RWPE2 (cell line): ENCODE results near the gene TRAF5.

Experiments used
- ATAC-seq: fragments of 200-7000 bp; cut with Tn5 transposase; 3 replicates; pipeline ENCODE4 v1.9.1; 2021; ENCODE audit warnings: low read depth
- DNase-seq: peaks from one replicate; pipeline ENCODE4 v3.0.0-alpha.2; 2020; ENCODE audit warnings: low spot score
- H3K27ac ChIP-seq: fragments of 450-650 bp; 2 replicates; pipeline ENCODE4 v1.5.1; 2017; ENCODE audit warnings: mild to moderate bottlenecking; ENCODE audit not compliant: poor library complexity, severe bottlenecking
- H3K27me3 ChIP-seq: fragments of 250-450 bp; sonication (Bioruptor Pico); 2 replicates; pipeline ENCODE4 v1.5.1; 2021; ENCODE audit warnings: mild to moderate bottlenecking, moderate library complexity; ENCODE audit not compliant: insufficient read depth, poor library complexity, severe bottlenecking
- H3K36me3 ChIP-seq: fragments of 250-450 bp; sonication (Bioruptor Pico); 2 replicates; pipeline ENCODE4 v1.5.1; 2020; ENCODE audit warnings: low read depth, mild to moderate bottlenecking, moderate library complexity
- H3K4me1 ChIP-seq: fragments of 250-450 bp; sonication (Bioruptor Pico); 2 replicates; pipeline ENCODE4 v1.5.1; 2021; ENCODE audit warnings: mild to moderate bottlenecking, moderate library complexity; ENCODE audit not compliant: insufficient read depth, poor library complexity, severe bottlenecking
- H3K4me3 ChIP-seq: fragments of 250-450 bp; sonication (Bioruptor Pico); 2 replicates; pipeline ENCODE4 v1.5.1; 2021; ENCODE audit warnings: mild to moderate bottlenecking, moderate library complexity; ENCODE audit not compliant: severe bottlenecking
- H3K9me3 ChIP-seq: fragments of 250-450 bp; sonication (Bioruptor Pico); 2 replicates; pipeline ENCODE4 v1.5.1; 2021; ENCODE audit warnings: mild to moderate bottlenecking, moderate library complexity; ENCODE audit not compliant: severe bottlenecking
- TF ChIP-seq, protein P1 (sequence below): fragments of 450-650 bp; IDR thresholded peaks from one replicate; pipeline ENCODE4 v1.5.1; 2017; ENCODE audit warnings: mild to moderate bottlenecking, moderate library complexity; ENCODE audit not compliant: poor library complexity, severe bottlenecking

Gene TRAF5, protein sequence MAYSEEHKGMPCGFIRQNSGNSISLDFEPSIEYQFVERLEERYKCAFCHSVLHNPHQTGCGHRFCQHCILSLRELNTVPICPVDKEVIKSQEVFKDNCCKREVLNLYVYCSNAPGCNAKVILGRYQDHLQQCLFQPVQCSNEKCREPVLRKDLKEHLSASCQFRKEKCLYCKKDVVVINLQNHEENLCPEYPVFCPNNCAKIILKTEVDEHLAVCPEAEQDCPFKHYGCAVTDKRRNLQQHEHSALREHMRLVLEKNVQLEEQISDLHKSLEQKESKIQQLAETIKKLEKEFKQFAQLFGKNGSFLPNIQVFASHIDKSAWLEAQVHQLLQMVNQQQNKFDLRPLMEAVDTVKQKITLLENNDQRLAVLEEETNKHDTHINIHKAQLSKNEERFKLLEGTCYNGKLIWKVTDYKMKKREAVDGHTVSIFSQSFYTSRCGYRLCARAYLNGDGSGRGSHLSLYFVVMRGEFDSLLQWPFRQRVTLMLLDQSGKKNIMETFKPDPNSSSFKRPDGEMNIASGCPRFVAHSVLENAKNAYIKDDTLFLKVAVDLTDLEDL

DNA sequence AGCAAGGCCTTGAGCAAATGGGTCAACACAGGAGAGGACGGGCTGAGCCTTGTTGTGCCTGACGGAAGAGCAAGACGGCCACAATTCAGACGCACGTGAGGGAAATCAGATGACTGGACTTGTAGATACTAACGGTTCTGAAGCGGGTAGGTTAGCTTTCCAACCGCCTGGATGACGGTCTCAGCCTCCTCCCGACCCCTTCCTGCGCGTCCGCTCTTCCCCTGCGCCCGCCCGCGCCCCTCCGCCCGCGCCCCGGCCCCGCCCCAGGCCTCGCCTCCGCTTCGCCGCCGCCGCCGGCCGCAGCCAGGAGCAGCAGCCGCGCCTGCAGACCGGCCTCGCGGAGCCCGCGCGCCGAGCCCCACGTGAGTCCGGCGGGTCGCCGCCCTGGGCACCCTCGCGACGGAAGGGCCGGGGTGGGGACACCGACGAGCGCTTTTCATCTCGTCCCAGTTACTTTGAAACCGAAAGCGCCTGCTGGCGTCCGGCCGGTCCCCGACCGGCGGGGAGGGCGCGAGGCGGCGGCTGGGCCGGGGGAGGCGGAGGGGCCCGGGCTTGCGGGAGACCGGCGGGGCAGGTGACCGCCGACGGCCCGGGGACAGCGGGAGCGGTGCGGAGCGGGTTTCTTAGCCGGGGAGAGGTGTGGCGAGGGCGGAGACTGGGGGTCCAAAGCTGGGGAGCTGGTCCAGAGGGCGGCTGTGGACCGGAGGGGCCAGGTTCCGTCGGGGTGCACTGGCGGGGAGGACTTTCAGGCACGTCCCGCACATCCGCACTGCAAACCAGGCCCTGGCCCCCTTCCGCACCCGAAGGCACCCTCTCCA lies at the start of gene TRAF5:
Gene TRAF5, plus strand, starts transcription at position 306 of the 818 bp plus-strand sequence. CDS start 26,407 bp downstream, outside the sequence.
- TF ChIP-seq, protein P1, sequence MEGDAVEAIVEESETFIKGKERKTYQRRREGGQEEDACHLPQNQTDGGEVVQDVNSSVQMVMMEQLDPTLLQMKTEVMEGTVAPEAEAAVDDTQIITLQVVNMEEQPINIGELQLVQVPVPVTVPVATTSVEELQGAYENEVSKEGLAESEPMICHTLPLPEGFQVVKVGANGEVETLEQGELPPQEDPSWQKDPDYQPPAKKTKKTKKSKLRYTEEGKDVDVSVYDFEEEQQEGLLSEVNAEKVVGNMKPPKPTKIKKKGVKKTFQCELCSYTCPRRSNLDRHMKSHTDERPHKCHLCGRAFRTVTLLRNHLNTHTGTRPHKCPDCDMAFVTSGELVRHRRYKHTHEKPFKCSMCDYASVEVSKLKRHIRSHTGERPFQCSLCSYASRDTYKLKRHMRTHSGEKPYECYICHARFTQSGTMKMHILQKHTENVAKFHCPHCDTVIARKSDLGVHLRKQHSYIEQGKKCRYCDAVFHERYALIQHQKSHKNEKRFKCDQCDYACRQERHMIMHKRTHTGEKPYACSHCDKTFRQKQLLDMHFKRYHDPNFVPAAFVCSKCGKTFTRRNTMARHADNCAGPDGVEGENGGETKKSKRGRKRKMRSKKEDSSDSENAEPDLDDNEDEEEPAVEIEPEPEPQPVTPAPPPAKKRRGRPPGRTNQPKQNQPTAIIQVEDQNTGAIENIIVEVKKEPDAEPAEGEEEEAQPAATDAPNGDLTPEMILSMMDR: no peak
- ATAC-seq: peak; percentile 62
- no peak for DNase-seq
- Histone ChIP-seq H3K27me3 (no peaks in the 10 kb centered on the region), H3K9me3 (no peaks in the 10 kb centered on the region), H3K4me1 (no peaks in the 10 kb centered on the region), H3K4me3 (peak within 1 kb of the TSS; percentile 58), H3K36me3 (no peaks in the 10 kb centered on the region), H3K27ac (no peak within 1 kb of the TSS)

DNA sequence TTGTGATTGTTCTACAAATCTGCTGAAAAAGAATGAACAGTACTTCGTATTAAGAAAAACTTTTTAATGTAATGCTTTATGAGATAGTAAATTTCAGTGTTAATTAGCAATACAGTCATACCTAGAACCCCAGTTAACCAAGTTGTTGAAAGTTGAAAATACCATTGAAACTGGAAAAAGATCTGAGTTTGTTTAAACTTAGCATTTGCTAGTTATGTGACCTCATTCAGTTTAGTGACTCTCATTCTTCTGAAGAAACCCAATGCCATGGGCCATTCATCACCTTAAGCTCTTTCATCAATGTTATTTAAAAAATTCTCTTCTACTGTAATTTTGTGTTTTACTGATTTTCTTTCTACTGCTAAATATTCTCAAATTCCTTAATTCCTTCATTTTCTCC lies 47.3 kb upstream of the TRAF5 start:
- ATAC-seq (no peak), DNase-seq (no peak)
- TF ChIP-seq, protein P1: no peak
- H3K36me3 ChIP-seq: peaks cover 30% of the 10 kb centered on the region
- H3K4me3 ChIP-seq: no peak overlapping the region
- no peak overlapping the region for H3K27ac ChIP-seq
- no peaks in the 10 kb centered on the region for H3K9me3 ChIP-seq
- H3K27me3 ChIP-seq: no peaks in the 10 kb centered on the region
- H3K4me1 ChIP-seq: no peaks in the 10 kb centered on the region

DNA sequence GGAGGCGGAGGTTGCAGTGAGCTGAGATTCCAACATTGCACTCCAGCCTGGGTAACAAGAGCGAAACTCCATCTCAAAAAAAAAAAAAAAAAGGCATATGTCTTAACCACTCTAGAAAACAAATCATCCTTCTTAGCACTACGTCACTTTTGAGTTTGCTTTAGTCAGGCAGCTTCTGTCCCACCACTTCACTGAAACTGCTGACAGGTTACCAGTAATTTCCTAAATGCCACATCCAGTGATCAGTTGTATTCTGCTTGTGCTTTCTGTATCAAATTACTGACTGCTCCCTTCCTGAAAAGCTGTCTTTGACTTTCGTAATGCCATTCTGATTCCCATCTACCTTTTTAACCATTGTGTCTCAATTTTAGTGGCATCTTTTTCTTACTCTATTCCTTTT lies 45.7 kb upstream of the TRAF5 start:
- Histone ChIP-seq H3K4me3 (no peak overlapping the region), H3K27me3 (no peaks in the 10 kb centered on the region), H3K4me1 (no peaks in the 10 kb centered on the region), H3K27ac (no peak overlapping the region), H3K9me3 (no peaks in the 10 kb centered on the region), H3K36me3 (peaks cover 19% of the 10 kb centered on the region)
- ATAC-seq: no peak
- DNase-seq: no peak
- TF ChIP-seq, protein P1: no peak

DNA sequence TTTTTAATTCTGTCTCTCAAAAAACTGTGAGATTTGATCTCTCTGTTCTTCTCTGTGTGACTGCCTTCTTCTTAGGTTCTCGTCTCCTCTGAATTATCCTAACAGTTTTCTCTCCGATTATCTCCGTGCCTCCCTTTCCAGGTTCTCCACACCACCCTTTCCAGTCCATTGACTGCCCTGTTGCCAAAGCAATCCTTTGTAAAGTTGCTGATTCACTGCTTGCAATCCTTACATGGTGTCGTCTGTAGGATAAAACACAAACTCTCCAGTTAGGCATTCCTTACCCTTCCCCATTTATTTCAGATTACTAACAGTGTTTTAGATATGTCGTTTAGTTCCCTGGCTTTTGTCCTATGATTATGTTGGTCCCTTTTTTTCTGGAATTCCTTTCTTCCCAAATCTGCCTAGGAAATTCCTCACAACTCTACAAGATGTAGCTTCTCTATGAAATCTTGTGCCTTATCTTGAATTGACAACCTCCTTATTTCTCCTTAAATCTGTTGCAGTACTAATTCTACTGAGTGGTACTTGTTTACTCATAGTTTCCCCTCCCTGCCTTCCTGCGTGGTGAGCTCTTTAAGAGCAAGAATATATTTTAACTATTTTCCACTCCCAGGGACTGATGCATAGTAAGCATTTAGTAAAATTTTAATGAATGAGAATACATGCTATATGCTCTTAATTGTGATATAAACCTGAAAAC lies 45.2 kb upstream of the TRAF5 start:
- DNase-seq (no peak), ATAC-seq (no peak)
- Histone ChIP-seq H3K4me1 (no peaks in the 10 kb centered on the region), H3K27me3 (no peaks in the 10 kb centered on the region), H3K27ac (no peak overlapping the region), H3K9me3 (no peaks in the 10 kb centered on the region), H3K36me3 (peaks cover 19% of the 10 kb centered on the region), H3K4me3 (no peak overlapping the region)
- TF ChIP-seq, protein P1: no peak
